ENCODE measurements around the gene LGALS12.

Gene LGALS12

DNA sequence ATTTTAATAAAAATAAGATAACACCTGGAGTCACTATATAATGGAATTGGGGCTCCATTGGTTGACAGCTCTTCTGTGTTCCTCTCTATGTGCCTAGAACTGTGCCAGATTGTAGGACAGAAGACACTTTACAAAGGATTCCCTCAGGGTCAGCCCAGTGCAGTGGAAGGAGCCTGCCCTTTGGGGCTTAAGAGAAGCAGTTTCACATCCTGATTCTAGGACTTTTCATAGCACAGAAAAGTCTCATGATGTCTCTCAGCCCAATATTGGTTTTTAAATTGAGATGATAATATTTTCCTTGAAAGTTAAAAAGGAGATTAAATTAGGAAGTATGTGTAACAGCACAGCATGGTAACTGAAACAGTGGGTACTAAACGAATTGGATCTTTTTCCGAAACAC lies 37.8 kb downstream of the LGALS12 start:
- ATAC-seq: no peak
- no peak for TF ChIP-seq CSDC2 (CRISPR knock-in tag; IDR thresholded peaks at IDR 0.05)
- no peak for TF ChIP-seq PATZ1 (CRISPR knock-in tag; IDR thresholded peaks at IDR 0.05; ENCODE audit: borderline replicate concordance)
- no peak for TF ChIP-seq ZC3H10 (CRISPR knock-in tag; IDR thresholded peaks at IDR 0.05)
- no peak for TF ChIP-seq ZNF70 (CRISPR knock-in tag; IDR thresholded peaks at IDR 0.05)
- no peak for TF ChIP-seq PPARA (CRISPR knock-in tag; IDR thresholded peaks at IDR 0.05; ENCODE audit: borderline replicate concordance)
- TF ChIP-seq TSHZ2 (CRISPR knock-in tag; IDR thresholded peaks at IDR 0.05): no peak
- no peak for TF ChIP-seq OSR1 (CRISPR knock-in tag; IDR thresholded peaks at IDR 0.05)
- no peak for TF ChIP-seq RARB (CRISPR knock-in tag; IDR thresholded peaks at IDR 0.05)
- TF ChIP-seq ARNTL (CRISPR knock-in tag; IDR thresholded peaks at IDR 0.05; ENCODE audit: borderline replicate concordance, low read depth): no peak
- TF ChIP-seq ESRRG (CRISPR knock-in tag; IDR thresholded peaks at IDR 0.05): no peak
- no peak for TF ChIP-seq GLIS3 (CRISPR knock-in tag; IDR thresholded peaks at IDR 0.05)
- TF ChIP-seq, protein P1, sequence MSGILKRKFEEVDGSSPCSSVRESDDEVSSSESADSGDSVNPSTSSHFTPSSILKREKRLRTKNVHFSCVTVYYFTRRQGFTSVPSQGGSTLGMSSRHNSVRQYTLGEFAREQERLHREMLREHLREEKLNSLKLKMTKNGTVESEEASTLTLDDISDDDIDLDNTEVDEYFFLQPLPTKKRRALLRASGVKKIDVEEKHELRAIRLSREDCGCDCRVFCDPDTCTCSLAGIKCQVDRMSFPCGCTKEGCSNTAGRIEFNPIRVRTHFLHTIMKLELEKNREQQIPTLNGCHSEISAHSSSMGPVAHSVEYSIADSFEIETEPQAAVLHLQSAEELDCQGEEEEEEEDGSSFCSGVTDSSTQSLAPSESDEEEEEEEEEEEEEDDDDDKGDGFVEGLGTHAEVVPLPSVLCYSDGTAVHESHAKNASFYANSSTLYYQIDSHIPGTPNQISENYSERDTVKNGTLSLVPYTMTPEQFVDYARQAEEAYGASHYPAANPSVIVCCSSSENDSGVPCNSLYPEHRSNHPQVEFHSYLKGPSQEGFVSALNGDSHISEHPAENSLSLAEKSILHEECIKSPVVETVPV (CRISPR knock-in tag; IDR thresholded peaks at IDR 0.05): no peak
- no peak for TF ChIP-seq ZNF565 (CRISPR knock-in tag; conservative IDR thresholded peaks at IDR 0.05; ENCODE audit: low read depth)
- no peak for TF ChIP-seq TOX (CRISPR knock-in tag; IDR thresholded peaks at IDR 0.05; ENCODE audit: borderline replicate concordance)

- no peak for ATAC-seq
- TF ChIP-seq ARNTL (CRISPR knock-in tag; IDR thresholded peaks at IDR 0.05; ENCODE audit: borderline replicate concordance, low read depth): no peak
- no peak for TF ChIP-seq OSR1 (CRISPR knock-in tag; IDR thresholded peaks at IDR 0.05)
- TF ChIP-seq, protein P2, sequence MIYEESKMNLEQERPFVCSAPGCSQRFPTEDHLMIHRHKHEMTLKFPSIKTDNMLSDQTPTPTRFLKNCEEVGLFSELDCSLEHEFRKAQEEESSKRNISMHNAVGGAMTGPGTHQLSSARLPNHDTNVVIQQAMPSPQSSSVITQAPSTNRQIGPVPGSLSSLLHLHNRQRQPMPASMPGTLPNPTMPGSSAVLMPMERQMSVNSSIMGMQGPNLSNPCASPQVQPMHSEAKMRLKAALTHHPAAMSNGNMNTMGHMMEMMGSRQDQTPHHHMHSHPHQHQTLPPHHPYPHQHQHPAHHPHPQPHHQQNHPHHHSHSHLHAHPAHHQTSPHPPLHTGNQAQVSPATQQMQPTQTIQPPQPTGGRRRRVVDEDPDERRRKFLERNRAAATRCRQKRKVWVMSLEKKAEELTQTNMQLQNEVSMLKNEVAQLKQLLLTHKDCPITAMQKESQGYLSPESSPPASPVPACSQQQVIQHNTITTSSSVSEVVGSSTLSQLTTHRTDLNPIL (CRISPR knock-in tag; IDR thresholded peaks at IDR 0.05; ENCODE audit: low read depth): no peak
- no peak for TF ChIP-seq GLIS3 (CRISPR knock-in tag; IDR thresholded peaks at IDR 0.05)
- no peak for TF ChIP-seq CSDC2 (CRISPR knock-in tag; IDR thresholded peaks at IDR 0.05)
- no peak for TF ChIP-seq POU6F1 (CRISPR knock-in tag; IDR thresholded peaks at IDR 0.05; ENCODE audit: borderline replicate concordance, low read depth)
- TF ChIP-seq ZNF8 (CRISPR knock-in tag; IDR thresholded peaks at IDR 0.05): no peak
- TF ChIP-seq TSHZ2 (CRISPR knock-in tag; IDR thresholded peaks at IDR 0.05): no peak
- no peak for TF ChIP-seq ZC3H10 (CRISPR knock-in tag; IDR thresholded peaks at IDR 0.05)
These were observed 41.2 kb downstream of the LGALS12 start for GRCh38 chr11:63547061-63547460.

- ATAC-seq: no peak; the same call in 2 of the 3 replicates
- TF ChIP-seq TSHZ2 (CRISPR knock-in tag; IDR thresholded peaks at IDR 0.05) (no peak), ZNF8 (CRISPR knock-in tag; IDR thresholded peaks at IDR 0.05) (no peak), ARNTL (CRISPR knock-in tag; IDR thresholded peaks at IDR 0.05; ENCODE audit: borderline replicate concordance, low read depth) (no peak), SNAI2 (CRISPR knock-in tag; IDR thresholded peaks at IDR 0.05) (no peak), ZC3H10 (CRISPR knock-in tag; IDR thresholded peaks at IDR 0.05) (no peak), ZNF70 (CRISPR knock-in tag; IDR thresholded peaks at IDR 0.05) (no peak)
- TF ChIP-seq, protein P2 (CRISPR knock-in tag; IDR thresholded peaks at IDR 0.05; ENCODE audit: low read depth): no peak
These were observed 42.3 kb downstream of the LGALS12 start for GRCh38 chr11:63548178-63548577.

All from SK-N-SH treated with all-trans-retinoic acid at 6 μM for 48 hours (cell line).